ENCODE results near the gene ATP10A. TPM values are rescaled to one million over a fixed set of nuclear protein-coding genes. Genes with fewer than 3 reads are reported as not detected.

ATP10A gene
- total RNA-seq = 1 to 10 TPM; 1.6 to 8.2 (median 3.7) TPM

DNA sequence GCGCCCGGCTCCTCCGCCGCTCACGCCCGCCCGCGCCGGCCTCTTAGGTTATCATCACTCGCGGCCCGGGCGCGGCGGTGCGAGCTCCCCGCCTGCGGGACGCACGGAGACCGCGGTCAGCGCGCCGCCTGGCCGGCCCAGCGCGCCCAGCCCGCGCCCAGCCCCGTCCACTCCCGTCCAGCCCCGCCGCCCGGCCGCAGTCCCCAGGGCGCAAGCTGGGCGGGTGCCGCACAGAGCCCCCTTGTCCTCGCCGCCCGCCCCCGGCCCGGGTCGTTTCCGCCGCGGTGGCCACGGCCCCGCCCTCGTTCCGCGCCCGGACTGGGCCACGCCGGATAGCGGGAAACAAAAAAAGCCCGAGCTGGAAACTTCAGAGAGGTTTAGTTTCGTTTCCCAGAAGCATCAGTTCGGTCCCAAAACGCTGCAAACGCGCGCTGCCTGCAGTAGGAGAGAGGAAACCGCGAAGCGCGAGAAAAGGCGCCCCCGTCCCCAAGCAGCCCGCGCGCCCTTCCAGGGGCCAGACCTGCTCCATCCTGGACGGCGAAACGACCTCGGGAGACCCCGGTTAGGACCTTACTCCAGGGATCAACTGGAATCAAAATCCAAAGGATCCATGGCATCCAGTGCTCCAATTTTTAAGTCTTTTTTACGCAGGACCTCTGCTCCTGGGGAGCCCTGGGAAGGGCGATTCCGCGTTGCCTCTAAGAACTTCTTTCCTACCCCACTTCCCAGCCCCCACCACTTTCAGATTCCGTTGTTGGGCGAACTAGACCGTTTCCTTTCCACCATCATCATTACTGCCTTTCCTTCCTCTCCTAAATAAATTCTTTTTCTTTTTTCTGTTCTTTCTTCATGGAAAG, at the start of gene ATP10A:
ATP10A (minus strand) TSS at position 217 of the 857 bp plus-strand sequence. CDS start 231 bp downstream, outside the sequence.
- WGBS, 2 donors = 2 to 6% methylated on average over 30 to 55 of the region's 85 CpGs
- intact Hi-C loops (cut with DNase I; ENCODE audit: low total_unique reads) = no loop called here
- DNase-seq (ENCODE audit: low spot score in 2 of 2) = no peak
- peak within 1 kb of the TSS; percentile 26 for H3K4me3 ChIP-seq (ENCODE audit: low read depth, poor library complexity, severe bottlenecking)
- no peak for TF ChIP-seq CTCF (IDR thresholded peaks at IDR 0.05)

DNA sequence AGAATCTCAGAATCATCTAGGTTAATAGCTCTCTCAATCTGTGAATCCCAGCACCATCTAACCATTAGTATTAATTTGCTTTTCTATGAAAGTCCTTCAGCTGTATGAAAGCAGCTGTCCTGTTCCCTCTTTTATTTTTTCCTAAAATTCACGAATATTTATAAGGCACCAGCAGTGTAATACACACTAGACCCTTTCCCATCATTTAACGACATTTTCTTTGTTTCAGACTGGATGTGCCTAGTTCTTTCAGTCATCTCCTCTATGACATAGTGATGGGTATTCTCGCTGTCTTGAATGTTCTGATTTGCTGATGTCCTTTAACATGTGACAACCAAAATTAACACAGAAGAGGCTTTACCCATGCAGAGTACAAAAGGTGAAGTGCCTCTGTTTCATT, 48.9 kb upstream of the ATP10A start:
- intact Hi-C loops (cut with DNase I; ENCODE audit: low total_unique reads) = no loop called here
- 78 to 87% methylated on average over 3 of the region's 3 CpGs for WGBS, 2 donors
- no peak for TF ChIP-seq CTCF (IDR thresholded peaks at IDR 0.05)
- TF ChIP-seq POLR2A (IDR thresholded peaks at IDR 0.05) = no peak
- no peak overlapping the region for H3K4me3 ChIP-seq (ENCODE audit: low read depth, poor library complexity, severe bottlenecking)
- no peak for DNase-seq (ENCODE audit: low spot score in 2 of 2)

- DNase-seq (ENCODE audit: low spot score in 2 of 2) = no peak
- TF ChIP-seq CTCF (IDR thresholded peaks at IDR 0.05) = no peak
- no peak for TF ChIP-seq POLR2A (IDR thresholded peaks at IDR 0.05)
- no peak overlapping the region for H3K4me3 ChIP-seq (ENCODE audit: low read depth, poor library complexity, severe bottlenecking)
- 86 to 87% methylated on average over 4 of the region's 4 CpGs for WGBS, 2 donors
- intact Hi-C loops (cut with DNase I; ENCODE audit: low total_unique reads) = no loop called here
These were observed 47.7 kb upstream of the ATP10A start for GRCh38 chr15:25910832-25911231.

DNA sequence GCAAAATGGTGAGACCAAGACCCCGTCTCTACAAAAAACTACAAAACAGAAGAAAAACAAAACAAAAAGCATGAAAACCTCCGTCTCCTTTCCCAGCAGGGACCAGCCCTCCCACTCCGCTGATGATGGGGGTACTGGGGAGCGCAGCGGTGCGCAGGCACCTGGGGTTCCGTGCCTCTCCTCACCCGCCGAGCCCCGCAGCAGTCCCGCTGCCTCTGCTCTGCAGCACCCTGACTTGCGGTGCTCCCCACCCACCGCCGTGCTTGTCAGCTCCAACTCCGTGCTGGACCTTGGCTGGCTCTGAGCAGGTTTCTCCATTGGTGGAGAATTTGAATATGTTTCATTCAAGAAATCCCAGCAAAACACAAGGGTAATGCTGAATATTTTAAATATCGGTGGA, 46.7 kb upstream of the ATP10A start:
- H3K4me3 ChIP-seq (ENCODE audit: low read depth, poor library complexity, severe bottlenecking) = no peak overlapping the region
- intact Hi-C loops (cut with DNase I; ENCODE audit: low total_unique reads) = no loop called here
- WGBS, 2 donors = 95 to 97% methylated on average over 16 of the region's 16 CpGs
- TF ChIP-seq POLR2A (IDR thresholded peaks at IDR 0.05) (no peak), CTCF (IDR thresholded peaks at IDR 0.05) (no peak)
- no peak for DNase-seq (ENCODE audit: low spot score in 2 of 2)

- H3K4me3 ChIP-seq (ENCODE audit: low read depth, poor library complexity, severe bottlenecking) = no peak overlapping the region
- no peak for TF ChIP-seq CTCF (IDR thresholded peaks at IDR 0.05)
- TF ChIP-seq POLR2A (IDR thresholded peaks at IDR 0.05) = no peak
- no peak for DNase-seq (ENCODE audit: low spot score in 2 of 2)
- 86 to 88% methylated on average over 21 of the region's 21 CpGs for WGBS, 2 donors
- intact Hi-C loops (cut with DNase I; ENCODE audit: low total_unique reads) = no loop called here
These were observed 46.2 kb upstream of the ATP10A start for GRCh38 chr15:25909325-25909724.
